Renal cortex interstitium (tissue), 15 donors: ENCODE results near the gene SP4. TPM values are rescaled to one million over a fixed set of nuclear protein-coding genes. Genes with fewer than 3 reads are reported as not detected.

Experiments
- DNase-seq, 11 donors: peaks; one replicate each; pipeline ENCODE4 v3.0.0-alpha.2; 2013; ENCODE audit warnings: low read depth in 9 of 11, low spot score in 4 of 11; ENCODE audit errors: extremely low read depth in 1 of 11
- long read RNA-seq, 16 experiments: transcript quantifications; one replicate each; lab custom pipeline, GENCODE V29; 2026
- polyA plus RNA-seq, 3 donors: library from polyadenylated mRNA; unstranded; fragments of 120-200 nt; gene quantifications; one replicate each; pipeline ENCODE4 v1.2.1, GENCODE V29; 2013; ENCODE audit not compliant: insufficient read length in 3 of 3

Gene SP4
- 10 to 100 TPM; 14.0 to 15.8 (median 14.4) TPM for polyA plus RNA-seq
- long read RNA-seq, donor 1 = 0 reads
- long read RNA-seq, donor 2 = 0 reads
- long read RNA-seq, donor 3, full-length matches to known transcripts = 2 of 2 reads
- long read RNA-seq, donor 3, partial matches to known transcripts = 0 of 2 reads
- long read RNA-seq, donor 3, other reads (novel, unspliced or antisense) = 0 of 2 reads
- long read RNA-seq, donor 4, full-length matches to known transcripts = 1 of 1 reads
- long read RNA-seq, donor 4, partial matches to known transcripts = 0 of 1 reads
- long read RNA-seq, donor 4, other reads (novel, unspliced or antisense) = 0 of 1 reads
- long read RNA-seq, donor 5 = 0 reads
- long read RNA-seq, donor 6, full-length matches to known transcripts = 2 of 2 reads
- long read RNA-seq, donor 6, partial matches to known transcripts = 0 of 2 reads
- long read RNA-seq, donor 6, other reads (novel, unspliced or antisense) = 0 of 2 reads
- long read RNA-seq, donor 7, partial matches to known transcripts = 0 of 1 reads
- long read RNA-seq, donor 7, other reads (novel, unspliced or antisense) = 0 of 1 reads
- long read RNA-seq, donor 8 = 0 reads
- long read RNA-seq, donor 9, full-length matches to known transcripts = 1 of 1 reads
- long read RNA-seq, donor 9, partial matches to known transcripts = 0 of 1 reads
- long read RNA-seq, donor 9, other reads (novel, unspliced or antisense) = 0 of 1 reads
- long read RNA-seq, donor 10, full-length matches to known transcripts = 2 of 8 reads
- long read RNA-seq, donor 10, partial matches to known transcripts = 6 of 8 reads
- long read RNA-seq, donor 10, other reads (novel, unspliced or antisense) = 0 of 8 reads
- long read RNA-seq, donor 11, full-length matches to known transcripts = 1 of 1 reads
- long read RNA-seq, donor 11, partial matches to known transcripts = 0 of 1 reads
- long read RNA-seq, donor 11, other reads (novel, unspliced or antisense) = 0 of 1 reads
- long read RNA-seq, donor 12 = 0 reads
- long read RNA-seq, donor 13 = 0 reads
- long read RNA-seq, donor 14 = 0 reads
- long read RNA-seq, donor 15, full-length matches to known transcripts = 2 of 2 reads
- long read RNA-seq, donor 15, partial matches to known transcripts = 0 of 2 reads
- long read RNA-seq, donor 15, other reads (novel, unspliced or antisense) = 0 of 2 reads
- long read RNA-seq, donor 16, full-length matches to known transcripts = 2 of 17 reads
- long read RNA-seq, donor 16, partial matches to known transcripts = 15 of 17 reads
- long read RNA-seq, donor 16, other reads (novel, unspliced or antisense) = 0 of 17 reads

GRCh38 chr7:21427871-21428658, at the start of gene SP4:
TSS of gene SP4 (plus strand) at chr7:21428083. CDS start at chr7:21428252, 169 bp downstream.
- DNase-seq = peak; percentile 78 to 90 (median 88)

- DNase-seq = no peak
Observed at GRCh38 chr7:21383227-21384220, 44.4 kb upstream of the SP4 start.

GRCh38 chr7:21393937-21394336, 33.9 kb upstream of the SP4 start:
- no peak for DNase-seq

- no peak for DNase-seq
Observed at GRCh38 chr7:21401944-21402343, 25.9 kb upstream of the SP4 start.

GRCh38 chr7:21407796-21408480, 19.9 kb upstream of the SP4 start:
- no peak for DNase-seq

- DNase-seq = no peak
Observed at GRCh38 chr7:21408481-21408820, 19.4 kb upstream of the SP4 start.

- no peak for DNase-seq
Observed at GRCh38 chr7:21412410-21412851, 15.5 kb upstream of the SP4 start.

- no peak for DNase-seq
Observed at GRCh38 chr7:21412957-21413356, 14.9 kb upstream of the SP4 start.

GRCh38 chr7:21413502-21413901, 14.4 kb upstream of the SP4 start:
- no peak for DNase-seq

- DNase-seq = no peak
Observed at GRCh38 chr7:21414795-21415393, 13.0 kb upstream of the SP4 start.

- no peak for DNase-seq
Observed at GRCh38 chr7:21417647-21418046, 10.2 kb upstream of the SP4 start.

GRCh38 chr7:21422751-21423150, 5.1 kb upstream of the SP4 start:
- no peak for DNase-seq

- DNase-seq = no peak
Observed at GRCh38 chr7:21425290-21425689, 2.6 kb upstream of the SP4 start.

- DNase-seq = peak in 2 of 11 donors; percentile 7 to 14
Observed at GRCh38 chr7:21426286-21427181, 1.3 kb upstream of the SP4 start.

GRCh38 chr7:21427182-21427870, 557 bp upstream of the SP4 start:
- DNase-seq = peak; percentile 92 to 99 (median 97)
